IPS-NIHi7 (cell line): ENCODE results near the gene IREB2.
"Not testable (repeated sequence)": the region's sequence is repeated elsewhere in the genome, so short reads cannot be mapped to it uniquely, and the experiment has no call there.

Experiments
- DNase-seq: peaks from one replicate; pipeline ENCODE4 v3.0.0; 2012; ENCODE audit warnings: mixed read lengths; ENCODE audit errors: extremely low spot score

Gene IREB2

GRCh38 chr15:78437762-78438618, at the start of gene IREB2:
Gene IREB2, plus strand, starts transcription at chr15:78438216. Its CDS starts 122 bp downstream, at chr15:78438338.
- peak; percentile 98 for DNase-seq

- no peak for DNase-seq
Observed at GRCh38 chr15:78388865-78389264, 49.2 kb upstream of the IREB2 start.

- DNase-seq = no peak
Observed at GRCh38 chr15:78389322-78389721, 48.7 kb upstream of the IREB2 start.

- DNase-seq = no peak
Observed at GRCh38 chr15:78389738-78390137, 48.3 kb upstream of the IREB2 start.

GRCh38 chr15:78390242-78390641, 47.8 kb upstream of the IREB2 start:
- no peak for DNase-seq

- no peak for DNase-seq
Observed at GRCh38 chr15:78390826-78391225, 47.2 kb upstream of the IREB2 start.

GRCh38 chr15:78391781-78392180, 46.2 kb upstream of the IREB2 start:
- no peak for DNase-seq

GRCh38 chr15:78392430-78392829, 45.6 kb upstream of the IREB2 start:
- no peak for DNase-seq

- DNase-seq = no peak
Observed at GRCh38 chr15:78393137-78393536, 44.9 kb upstream of the IREB2 start.

GRCh38 chr15:78394026-78394425, 44.0 kb upstream of the IREB2 start:
- no peak for DNase-seq

- peak; percentile 82 for DNase-seq
Observed at GRCh38 chr15:78394981-78395616, 42.9 kb upstream of the IREB2 start.

- no peak for DNase-seq
Observed at GRCh38 chr15:78396186-78396814, 41.7 kb upstream of the IREB2 start.

GRCh38 chr15:78396976-78397375, 41.0 kb upstream of the IREB2 start:
- peak; percentile 69 for DNase-seq

GRCh38 chr15:78397382-78397781, 40.6 kb upstream of the IREB2 start:
- no peak for DNase-seq

GRCh38 chr15:78398076-78398825, 39.8 kb upstream of the IREB2 start:
- DNase-seq = no peak

GRCh38 chr15:78399091-78399490, 38.9 kb upstream of the IREB2 start:
- DNase-seq = no peak

GRCh38 chr15:78402061-78402610, 35.9 kb upstream of the IREB2 start:
- DNase-seq = no peak

GRCh38 chr15:78404125-78404524, 33.9 kb upstream of the IREB2 start:
- DNase-seq = no peak

- DNase-seq = not testable (repeated sequence)
Observed at GRCh38 chr15:78404796-78405195, 33.2 kb upstream of the IREB2 start.

GRCh38 chr15:78405336-78405924, 32.6 kb upstream of the IREB2 start:
- DNase-seq = no peak

- DNase-seq = no peak
Observed at GRCh38 chr15:78406016-78406585, 31.9 kb upstream of the IREB2 start.
